Measurements from ENCODE around the gene TRAPPC8.
"Not testable (repeated sequence)": the region's sequence is repeated elsewhere in the genome, so short reads cannot be mapped to it uniquely, and the experiment has no call there.

Gene TRAPPC8

DNA sequence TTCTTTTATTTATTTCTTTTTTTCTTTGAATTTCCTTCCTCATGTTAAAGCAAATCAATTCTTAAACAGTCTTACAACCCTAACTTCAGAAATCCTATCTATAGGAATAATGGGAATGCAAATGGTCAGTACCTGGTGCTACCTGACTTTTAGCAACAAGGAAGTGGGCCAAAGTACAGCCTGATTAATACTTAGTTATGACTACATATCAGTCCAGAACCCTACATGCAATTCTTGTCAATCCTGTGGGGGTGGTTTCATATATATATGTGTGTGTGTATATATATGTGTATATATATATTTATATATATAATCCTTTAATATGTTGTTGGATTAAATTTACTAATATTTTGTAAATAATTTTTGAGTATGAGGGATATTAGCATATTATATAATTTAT lies 14.8 kb upstream of the TRAPPC8 start:
- Histone ChIP-seq H3K27me3 (ENCODE audit: insufficient read depth, poor library complexity, severe bottlenecking) (no peaks in the 10 kb centered on the region), H3K4me3 (replicated peaks; ENCODE audit: insufficient read depth, low read length) (no peak overlapping the region), H3K27ac (replicated peaks) (no peak overlapping the region)
- TF ChIP-seq CTCF (IDR thresholded peaks at IDR 0.05; ENCODE audit: insufficient read depth, low read length) (no peak), REST (IDR thresholded peaks at IDR 0.05; ENCODE audit: insufficient replicate concordance, low read depth) (no peak), SPI1 (IDR thresholded peaks at IDR 0.05; ENCODE audit: borderline replicate concordance, low read depth) (no peak), GABPA (IDR thresholded peaks at IDR 0.05; ENCODE audit: low read depth) (no peak), POLR2AphosphoS5 (IDR thresholded peaks at IDR 0.05; ENCODE audit: low read depth) (no peak)
- no peak for DNase-seq (ENCODE audit: low read depth in 1 of 2, low spot score in 1 of 2)

GRCh38 chr18:31954349-31954748 lies 11.4 kb upstream of the TRAPPC8 start:
- no peak overlapping the region for H3K27ac ChIP-seq (replicated peaks)
- no peak overlapping the region for H3K4me3 ChIP-seq (replicated peaks; ENCODE audit: insufficient read depth, low read length)
- no peaks in the 10 kb centered on the region for H3K27me3 ChIP-seq (ENCODE audit: insufficient read depth, poor library complexity, severe bottlenecking)
- TF ChIP-seq POLR2AphosphoS5 (IDR thresholded peaks at IDR 0.05; ENCODE audit: low read depth) (no peak), GABPA (IDR thresholded peaks at IDR 0.05; ENCODE audit: low read depth) (no peak), CTCF (IDR thresholded peaks at IDR 0.05; ENCODE audit: insufficient read depth, low read length) (no peak), REST (IDR thresholded peaks at IDR 0.05; ENCODE audit: insufficient replicate concordance, low read depth) (no peak), SPI1 (IDR thresholded peaks at IDR 0.05; ENCODE audit: borderline replicate concordance, low read depth) (no peak)
- DNase-seq (ENCODE audit: low read depth in 1 of 2, low spot score in 1 of 2) = no peak

GRCh38 chr18:31953699-31954098 lies 10.8 kb upstream of the TRAPPC8 start:
- H3K4me3 ChIP-seq (replicated peaks; ENCODE audit: insufficient read depth, low read length); H3K27me3 ChIP-seq (ENCODE audit: insufficient read depth, poor library complexity, severe bottlenecking); DNase-seq (ENCODE audit: low read depth in 1 of 2, low spot score in 1 of 2); H3K27ac ChIP-seq (replicated peaks): not testable (repeated sequence)

DNA sequence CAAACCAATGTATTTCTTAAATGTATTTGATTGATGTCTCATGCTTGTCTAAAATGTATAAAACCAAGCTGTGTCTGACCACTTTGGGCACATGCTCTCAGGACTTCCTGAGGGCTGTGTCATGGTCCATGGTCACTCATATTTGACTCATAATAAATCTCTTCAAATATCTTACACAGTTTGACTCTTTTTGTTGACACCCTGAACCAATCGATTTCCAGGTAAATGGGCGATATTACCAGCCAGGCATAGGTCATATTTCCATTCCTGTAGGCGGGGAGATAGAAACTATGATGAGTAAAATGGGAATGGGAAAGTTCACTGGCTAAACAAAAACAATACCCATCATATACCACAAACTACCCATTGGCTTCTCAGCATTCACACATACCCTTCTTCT lies 9.3 kb upstream of the TRAPPC8 start:
- H3K4me3 ChIP-seq (replicated peaks; ENCODE audit: insufficient read depth, low read length) = no peak overlapping the region
- H3K27ac ChIP-seq (replicated peaks) = no peak overlapping the region
- H3K27me3 ChIP-seq (ENCODE audit: insufficient read depth, poor library complexity, severe bottlenecking) = no peaks in the 10 kb centered on the region
- TF ChIP-seq GABPA (IDR thresholded peaks at IDR 0.05; ENCODE audit: low read depth) = no peak
- no peak for TF ChIP-seq REST (IDR thresholded peaks at IDR 0.05; ENCODE audit: insufficient replicate concordance, low read depth)
- no peak for TF ChIP-seq POLR2AphosphoS5 (IDR thresholded peaks at IDR 0.05; ENCODE audit: low read depth)
- TF ChIP-seq SPI1 (IDR thresholded peaks at IDR 0.05; ENCODE audit: borderline replicate concordance, low read depth) = no peak
- TF ChIP-seq CTCF (IDR thresholded peaks at IDR 0.05; ENCODE audit: insufficient read depth, low read length) = no peak
- no peak for DNase-seq (ENCODE audit: low read depth in 1 of 2, low spot score in 1 of 2)
